HCT116 (cell line): ENCODE measurements around the gene SPATA7.

ENCODE experiments used
- CTCF ChIP-seq, 3 experiments: fragments of 200-600 bp in 1 of 3; sonication (generic) in 1 of 3; IDR thresholded peaks in 2 of 3; conservative IDR thresholded peaks in 1 of 3; 2 replicates each; pipeline ENCODE4 v1.5.1; 2012 to 2017; ENCODE audit warnings: low read depth in 2 of 3, low read length in 2 of 3, antibody characterized with exemption in 1 of 3, borderline replicate concordance in 1 of 3, control low read depth in 1 of 3, mild to moderate bottlenecking in 1 of 3, mixed read lengths in 1 of 3, mixed run types in 1 of 3, moderate library complexity in 1 of 3; ENCODE audit not compliant: insufficient read depth in 1 of 3
- EGR1 ChIP-seq: IDR thresholded peaks from 2 replicates; pipeline ENCODE4 v1.6.1; 2012; ENCODE audit warnings: low read depth
- ELF1 ChIP-seq: IDR thresholded peaks from 2 replicates; pipeline ENCODE4 v1.6.1; 2012; ENCODE audit warnings: low read depth, borderline replicate concordance
- EZH2 ChIP-seq: fragments of 200-600 bp; sonication (generic); IDR thresholded peaks from 2 replicates; pipeline ENCODE4 v1.6.1; 2017; ENCODE audit warnings: antibody characterized with exemption, mixed run types
- MAX ChIP-seq: IDR thresholded peaks from 2 replicates; pipeline ENCODE4 v1.6.1; 2012
- POLR2A ChIP-seq: IDR thresholded peaks from 2 replicates; pipeline ENCODE4 v1.7.0; 2011; ENCODE audit warnings: borderline replicate concordance; ENCODE audit not compliant: insufficient read depth, insufficient read length; ENCODE audit errors: extremely low read depth
- POLR2AphosphoS5 ChIP-seq: IDR thresholded peaks from 2 replicates; pipeline ENCODE4 v1.6.1; 2011; ENCODE audit warnings: mild to moderate bottlenecking, low read depth, low read length, moderate library complexity
- RAD21 ChIP-seq: IDR thresholded peaks from 2 replicates; pipeline ENCODE4 v1.6.1; 2012; ENCODE audit warnings: low read depth, mild to moderate bottlenecking
- SIN3A ChIP-seq: IDR thresholded peaks from 2 replicates; pipeline ENCODE4 v1.6.1; 2012; ENCODE audit warnings: low read depth
- SP1 ChIP-seq: IDR thresholded peaks from 2 replicates; pipeline ENCODE4 v1.6.1; 2012; ENCODE audit warnings: low read depth
- YY1 ChIP-seq: IDR thresholded peaks from 2 replicates; pipeline ENCODE4 v1.6.1; 2011; ENCODE audit warnings: low read length, low read depth, moderate library complexity, mild to moderate bottlenecking; ENCODE audit not compliant: insufficient replicate concordance; ENCODE audit errors: extremely low read depth
- ZNF274 ChIP-seq: fragments of 200-500 bp; sonication (Bioruptor generic); IDR thresholded peaks from 2 replicates; pipeline ENCODE4 v1.6.1; 2014; ENCODE audit warnings: mild to moderate bottlenecking, low read depth, low read length, inconsistent platforms

GRCh38 chr14:88379706-88380343 is 5.6 kb upstream of the SPATA7 start:
- no peak for TF ChIP-seq CTCF (IDR thresholded peaks at IDR 0.05 in 2 of 3, conservative IDR thresholded peaks at IDR 0.05 in 1 of 3; ENCODE audit: borderline replicate concordance in 1 of 3, insufficient read depth in 1 of 3, low read depth in 2 of 3, low read length in 2 of 3)
- TF ChIP-seq POLR2A, result no peak
- TF ChIP-seq YY1, result no peak
- TF ChIP-seq EZH2, result no peak
- TF ChIP-seq EGR1, result no peak
- TF ChIP-seq POLR2AphosphoS5, result no peak
- TF ChIP-seq RAD21, result no peak
- no peak for TF ChIP-seq MAX
- no peak for TF ChIP-seq SIN3A
- TF ChIP-seq ZNF274, result no peak
- no peak for TF ChIP-seq SP1
- TF ChIP-seq ELF1, result no peak
